ENCODE measurements around the gene LHFPL5.

Gene LHFPL5

GRCh38 chr6:35804996-35805736 is at the start of gene LHFPL5:
LHFPL5 (plus strand) TSS chr6:35805352; CDS start chr6:35805671, 319 bp downstream.
- peak within 1 kb of the TSS; percentile 26; the same call in 1 of the 2 replicates for H3K4me3 ChIP-seq (ENCODE audit: low read depth, low read length)

GRCh38 chr6:35757456-35758123 is 47.6 kb upstream of the LHFPL5 start:
- no peak overlapping the region for H3K4me3 ChIP-seq (ENCODE audit: low read depth, low read length)
- TF ChIP-seq CTCF (IDR thresholded peaks at IDR 0.05; ENCODE audit: low read depth, low read length), result peak; percentile 53

More at GRCh38 chr6:35804996-35805736, at the start of gene LHFPL5:
- TF ChIP-seq CTCF (IDR thresholded peaks at IDR 0.05; ENCODE audit: low read depth, low read length), result no peak

GRCh38 chr6:35759426-35759825 is 45.7 kb upstream of the LHFPL5 start:
- no peak for TF ChIP-seq CTCF (IDR thresholded peaks at IDR 0.05; ENCODE audit: low read depth, low read length)
- no peak overlapping the region for H3K4me3 ChIP-seq (ENCODE audit: low read depth, low read length)

- no peak for TF ChIP-seq CTCF (IDR thresholded peaks at IDR 0.05; ENCODE audit: low read depth, low read length)
- no peak overlapping the region for H3K4me3 ChIP-seq (ENCODE audit: low read depth, low read length)
Observed at GRCh38 chr6:35765739-35766138, 39.4 kb upstream of the LHFPL5 start.

GRCh38 chr6:35769211-35769610 is 35.9 kb upstream of the LHFPL5 start:
- TF ChIP-seq CTCF (IDR thresholded peaks at IDR 0.05; ENCODE audit: low read depth, low read length), result no peak
- H3K4me3 ChIP-seq (ENCODE audit: low read depth, low read length), result no peak overlapping the region

GRCh38 chr6:35771343-35771627 is 33.9 kb upstream of the LHFPL5 start:
- no peak for TF ChIP-seq CTCF (IDR thresholded peaks at IDR 0.05; ENCODE audit: low read depth, low read length)
- H3K4me3 ChIP-seq (ENCODE audit: low read depth, low read length), result no peak overlapping the region

GRCh38 chr6:35774116-35774794 is 30.9 kb upstream of the LHFPL5 start:
- no peak overlapping the region for H3K4me3 ChIP-seq (ENCODE audit: low read depth, low read length)
- no peak for TF ChIP-seq CTCF (IDR thresholded peaks at IDR 0.05; ENCODE audit: low read depth, low read length)
